GM18867 (cell line): ENCODE results near the gene HSPD1.

ENCODE experiments used
- ATAC-seq: cut with Tn5 transposase; IDR thresholded peaks from one replicate; pipeline ENCODE4 v1.9.1; 2021; ENCODE audit warnings: mild to moderate bottlenecking, moderate library complexity; ENCODE audit not compliant: unreplicated experiment

HSPD1 gene

GRCh38 chr2:197442857-197443256 lies 56.8 kb downstream of the HSPD1 start:
- no peak for ATAC-seq

- no peak for ATAC-seq
Observed at GRCh38 chr2:197437380-197437779, 62.3 kb downstream of the HSPD1 start.
